GM12864 (cell line): Measurements from ENCODE around the gene ASCL5.

Experiments used
- DNase-seq: peaks from one replicate; pipeline ENCODE4 v3.0.0-alpha.2; 2011; ENCODE audit warnings: low read depth
- H3K4me3 ChIP-seq: 2 replicates; pipeline ENCODE4 v1.5.1; 2011; ENCODE audit warnings: mild to moderate bottlenecking, low read depth, low read length, control low read depth
- TF ChIP-seq, protein P1 (sequence below): IDR thresholded peaks from 2 replicates; pipeline ENCODE4 v1.5.1; 2011; ENCODE audit warnings: low read depth, mild to moderate bottlenecking, moderate library complexity, low read length, control low read depth, inconsistent platforms; ENCODE audit errors: missing control alignments

Gene ASCL5

GRCh38 chr1:201076092-201076491, 50.9 kb downstream of the ASCL5 start:
- no peak for DNase-seq
- TF ChIP-seq, protein P1, sequence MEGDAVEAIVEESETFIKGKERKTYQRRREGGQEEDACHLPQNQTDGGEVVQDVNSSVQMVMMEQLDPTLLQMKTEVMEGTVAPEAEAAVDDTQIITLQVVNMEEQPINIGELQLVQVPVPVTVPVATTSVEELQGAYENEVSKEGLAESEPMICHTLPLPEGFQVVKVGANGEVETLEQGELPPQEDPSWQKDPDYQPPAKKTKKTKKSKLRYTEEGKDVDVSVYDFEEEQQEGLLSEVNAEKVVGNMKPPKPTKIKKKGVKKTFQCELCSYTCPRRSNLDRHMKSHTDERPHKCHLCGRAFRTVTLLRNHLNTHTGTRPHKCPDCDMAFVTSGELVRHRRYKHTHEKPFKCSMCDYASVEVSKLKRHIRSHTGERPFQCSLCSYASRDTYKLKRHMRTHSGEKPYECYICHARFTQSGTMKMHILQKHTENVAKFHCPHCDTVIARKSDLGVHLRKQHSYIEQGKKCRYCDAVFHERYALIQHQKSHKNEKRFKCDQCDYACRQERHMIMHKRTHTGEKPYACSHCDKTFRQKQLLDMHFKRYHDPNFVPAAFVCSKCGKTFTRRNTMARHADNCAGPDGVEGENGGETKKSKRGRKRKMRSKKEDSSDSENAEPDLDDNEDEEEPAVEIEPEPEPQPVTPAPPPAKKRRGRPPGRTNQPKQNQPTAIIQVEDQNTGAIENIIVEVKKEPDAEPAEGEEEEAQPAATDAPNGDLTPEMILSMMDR: no peak
- no peak overlapping the region for H3K4me3 ChIP-seq

DNA sequence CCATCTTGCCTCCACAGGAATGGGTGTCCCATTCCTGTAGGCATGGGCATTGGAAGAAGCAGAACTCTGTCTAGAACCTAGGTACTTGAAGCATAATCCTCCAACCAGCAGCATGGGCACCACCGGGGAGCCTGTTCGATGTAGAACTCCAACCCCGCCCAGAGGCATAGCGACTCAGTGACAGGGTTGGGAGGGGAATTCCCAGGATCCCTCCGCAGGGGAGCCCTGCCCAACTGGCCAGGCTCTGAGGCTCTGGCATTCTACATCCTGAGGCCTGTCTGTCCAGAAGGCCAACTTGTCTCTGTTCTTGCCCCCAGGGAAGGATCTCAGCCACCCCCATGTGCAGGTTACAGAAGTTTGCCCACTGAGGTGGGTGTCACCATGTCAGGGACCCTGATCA, 53.0 kb downstream of the ASCL5 start:
- no peak overlapping the region for H3K4me3 ChIP-seq
- DNase-seq: no peak
- TF ChIP-seq, protein P1: no peak

GRCh38 chr1:201072922-201073321, 54.1 kb downstream of the ASCL5 start:
- no peak for DNase-seq
- no peak overlapping the region for H3K4me3 ChIP-seq
- TF ChIP-seq, protein P1: no peak

DNA sequence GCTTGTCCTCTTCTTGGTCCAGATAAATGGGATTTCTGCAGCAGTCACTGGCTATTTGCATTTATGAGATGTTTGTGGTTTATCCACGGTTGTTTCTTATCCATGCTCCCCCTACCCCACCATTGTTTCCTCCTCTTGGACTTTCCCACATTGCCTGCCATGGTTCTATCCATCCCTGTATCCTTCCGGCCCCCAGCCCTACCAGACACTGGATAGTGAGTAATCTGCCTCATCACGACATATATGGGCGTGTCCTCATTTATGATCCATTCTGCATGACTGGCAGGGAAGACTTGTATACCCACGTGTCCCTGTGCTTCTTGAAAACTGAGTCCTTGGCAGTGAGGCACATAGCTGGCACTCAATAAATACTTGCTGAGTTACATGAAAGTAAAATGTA, 54.8 kb downstream of the ASCL5 start:
- TF ChIP-seq, protein P1: no peak

GRCh38 chr1:201069636-201070035, 57.3 kb downstream of the ASCL5 start:
- no peak overlapping the region for H3K4me3 ChIP-seq
- TF ChIP-seq, protein P1: no peak
- DNase-seq: no peak

More for the DNA sequence above, 54.8 kb downstream of the ASCL5 start:
- no peak overlapping the region for H3K4me3 ChIP-seq
- DNase-seq: no peak

DNA sequence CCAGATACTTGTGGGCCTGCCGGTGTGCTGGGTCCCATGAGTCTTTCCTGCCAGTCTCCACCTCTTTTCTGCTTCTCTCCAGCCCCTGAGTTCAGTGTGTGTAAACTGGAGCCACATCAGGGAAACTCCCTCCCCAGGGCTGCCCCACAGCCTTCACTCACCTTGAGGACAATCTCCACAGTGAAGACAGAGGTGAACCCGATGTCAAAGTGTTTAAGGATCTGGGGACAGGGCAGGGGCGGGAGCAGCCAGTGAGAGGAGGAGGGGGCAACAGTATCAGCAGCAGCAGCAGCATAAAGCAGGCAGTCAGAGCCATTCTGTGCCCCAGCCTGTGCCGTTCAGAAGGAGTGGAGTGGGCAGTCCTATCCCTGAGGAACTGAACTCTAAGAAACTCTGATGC, 58.0 kb downstream of the ASCL5 start:
- no peak overlapping the region for H3K4me3 ChIP-seq
- TF ChIP-seq, protein P1: no peak
- DNase-seq: no peak

GRCh38 chr1:201066986-201067385, 60.0 kb downstream of the ASCL5 start:
- TF ChIP-seq, protein P1: no peak
- DNase-seq: no peak
- H3K4me3 ChIP-seq: no peak overlapping the region
